Stimulated activated CD4-positive, alpha-beta T cell treated with anti-CD3 and anti-CD28 coated beads, TNF-alpha, amount 100 ng/mL, for 48 hours (primary cell): ENCODE data around the gene DLGAP1.
"Not testable (repeated sequence)": the region's sequence is repeated elsewhere in the genome, so short reads cannot be mapped to it uniquely, and the experiment has no call there.

ENCODE experiments used
- DNase-seq, 3 donors: peaks; one replicate each; pipeline ENCODE4 v3.0.0-alpha.2; 2020; ENCODE audit warnings: low read depth in 3 of 3

The DLGAP1 gene

GRCh38 chr18:4455113-4455811 lies at the start of gene DLGAP1:
TSS of gene DLGAP1 (minus strand) at chr18:4455307.
- DNase-seq, result no peak

DNA sequence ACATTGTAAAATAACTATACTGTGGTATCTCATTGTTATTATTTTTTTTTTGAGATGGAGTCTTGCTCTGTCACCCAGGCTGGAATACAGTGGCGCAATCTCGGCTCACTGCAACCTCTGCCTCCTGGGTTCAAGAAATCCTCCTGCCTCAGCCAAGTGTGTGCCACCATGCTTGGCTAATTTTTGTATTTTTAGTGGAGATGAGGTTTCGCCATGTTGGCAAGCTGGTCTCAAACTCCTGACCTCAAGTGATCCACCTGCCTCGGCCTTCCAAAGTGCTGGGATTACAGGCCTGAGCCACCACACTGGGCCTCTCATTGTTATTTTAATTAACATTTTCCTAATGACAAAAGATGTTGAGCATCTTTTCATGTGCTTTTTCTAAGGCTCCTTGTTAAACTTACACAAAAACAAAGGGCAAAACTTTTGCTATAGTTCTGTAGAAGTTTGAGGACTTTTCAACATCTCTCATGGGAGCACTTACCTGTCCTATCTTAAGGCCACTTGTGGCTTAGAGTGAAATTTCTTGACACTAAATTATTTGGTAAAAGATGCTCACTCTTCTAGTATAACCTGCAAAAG lies 39.7 kb upstream of the DLGAP1 start:
- not testable (repeated sequence) for DNase-seq

- no peak for DNase-seq
These were observed 13.4 kb upstream of the DLGAP1 start for GRCh38 chr18:4468511-4468910.

DNA sequence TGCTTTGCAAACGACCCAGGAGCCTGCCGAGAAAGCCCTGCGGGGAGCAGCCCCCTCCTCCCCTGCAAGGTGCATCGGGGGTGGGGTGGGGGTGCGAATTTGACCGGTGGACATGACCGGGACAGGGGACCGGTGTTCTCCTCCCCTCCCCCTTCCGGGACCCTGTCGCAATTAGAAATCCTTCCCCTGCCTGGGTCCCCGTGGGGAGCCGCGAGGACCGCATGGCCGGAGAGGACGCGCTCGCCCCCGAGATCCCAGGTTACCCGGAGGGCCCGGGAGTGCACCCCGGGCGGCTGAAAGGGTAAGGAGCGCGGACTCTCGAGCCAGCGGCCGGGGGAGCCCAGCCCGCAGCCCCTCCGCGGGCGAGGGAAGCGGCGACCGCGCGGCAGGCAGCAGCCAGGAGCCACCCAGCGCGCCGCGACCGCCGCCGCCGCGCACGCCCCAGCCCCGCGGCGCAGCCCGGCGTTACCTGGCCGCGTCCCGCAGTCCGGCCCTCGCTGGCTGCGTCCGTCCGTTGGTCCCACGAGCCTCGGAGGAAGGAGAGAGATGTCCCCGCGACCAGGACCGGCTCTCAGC lies 482 bp downstream of the DLGAP1 start:
- DNase-seq, result no peak

GRCh38 chr18:4453874-4454536 lies 1.1 kb downstream of the DLGAP1 start:
- no peak for DNase-seq

- no peak for DNase-seq
These were observed 1.6 kb downstream of the DLGAP1 start for GRCh38 chr18:4453567-4453873.

DNA sequence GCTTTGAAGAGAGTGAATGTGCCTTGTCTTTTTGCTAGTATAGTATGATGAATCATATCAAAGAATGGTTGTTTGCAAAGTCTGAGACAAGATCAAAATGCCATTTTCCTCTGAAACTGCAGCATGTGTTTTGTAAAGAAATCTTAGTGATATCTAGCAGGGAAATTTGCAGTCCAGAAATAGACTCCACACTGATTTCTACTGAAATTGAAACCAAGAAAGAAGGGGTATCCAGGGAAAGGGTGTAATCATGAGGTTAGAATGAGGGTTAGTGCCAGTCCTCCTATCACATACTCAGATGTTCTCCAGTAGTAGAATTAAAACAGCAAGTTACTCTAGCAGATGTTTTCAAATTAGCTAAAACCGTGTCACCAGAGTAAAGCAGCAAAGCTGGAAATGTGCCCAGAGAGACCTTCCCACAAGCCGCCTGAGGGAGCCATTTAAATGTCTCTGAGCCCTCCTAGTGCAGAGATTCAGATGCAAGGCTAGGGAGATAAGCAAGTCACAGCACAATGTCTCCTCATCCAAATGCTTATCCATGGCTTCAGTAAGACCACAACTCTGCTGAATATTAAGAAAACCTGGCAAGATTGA lies 4.9 kb downstream of the DLGAP1 start:
- DNase-seq, result no peak

GRCh38 chr18:4445902-4446301 lies 9.2 kb downstream of the DLGAP1 start:
- no peak for DNase-seq

DNA sequence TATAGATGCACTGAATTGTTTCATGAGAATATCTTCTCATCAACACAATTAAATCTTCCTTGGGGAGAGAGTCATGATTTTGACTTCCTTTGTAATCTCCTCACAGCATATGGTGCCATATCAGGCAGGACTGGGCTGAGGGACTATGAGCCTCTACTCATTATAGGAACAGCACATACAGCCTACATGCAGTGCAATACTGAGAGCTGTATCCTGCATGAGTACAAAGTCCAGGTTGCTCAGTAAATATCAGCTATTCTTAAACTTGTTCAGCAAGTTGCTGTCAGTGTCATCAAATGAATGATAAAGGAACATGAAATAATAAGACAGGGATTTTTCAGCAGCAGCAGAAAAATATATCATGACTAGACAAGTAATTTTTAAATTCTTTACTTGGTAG lies 10.8 kb downstream of the DLGAP1 start:
- no peak for DNase-seq

- DNase-seq, result no peak
These were observed 14.0 kb downstream of the DLGAP1 start for GRCh38 chr18:4441098-4441497.

DNA sequence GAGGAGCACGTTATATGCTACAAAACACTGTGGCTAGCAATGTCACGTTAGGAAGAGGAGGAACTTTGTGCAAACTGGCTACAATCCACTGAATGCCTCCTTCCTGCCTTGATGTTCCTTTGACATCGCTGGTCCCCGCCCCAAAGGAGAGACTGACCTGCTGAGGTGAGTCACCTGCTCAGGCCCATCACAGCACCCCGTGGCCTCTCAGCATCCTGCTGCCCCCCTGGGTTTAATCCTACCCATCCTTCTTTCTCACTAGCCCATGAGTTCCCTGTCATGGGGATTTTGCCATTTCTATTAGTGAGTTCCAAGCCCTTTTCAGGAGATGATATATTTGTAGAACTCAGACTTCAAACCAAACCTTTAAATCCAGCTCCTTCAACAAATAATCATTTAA lies 16.2 kb downstream of the DLGAP1 start:
- DNase-seq, result no peak

- DNase-seq, result no peak
These were observed 21.4 kb downstream of the DLGAP1 start for GRCh38 chr18:4433717-4434116.

- DNase-seq, result no peak
These were observed 24.3 kb downstream of the DLGAP1 start for GRCh38 chr18:4430836-4431235.

DNA sequence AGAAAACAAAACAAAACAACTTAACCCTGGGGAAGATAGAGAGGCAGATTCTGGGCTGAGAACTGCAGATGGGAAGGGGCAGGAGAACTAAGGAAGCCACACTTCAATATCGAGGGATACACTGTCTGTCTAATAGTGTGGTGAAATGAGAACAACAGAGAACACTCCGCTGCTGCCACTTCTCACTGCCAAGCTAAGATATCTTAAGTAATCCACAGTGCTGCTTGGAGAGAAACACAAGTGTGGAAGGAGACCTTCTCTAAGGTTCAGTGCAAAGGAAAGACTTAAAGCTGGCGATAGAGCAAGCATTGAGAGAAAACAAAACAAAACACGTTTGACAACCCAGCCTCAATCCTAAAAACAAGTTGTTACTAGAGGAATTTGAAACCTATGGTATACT lies 37.4 kb downstream of the DLGAP1 start:
- no peak for DNase-seq

DNA sequence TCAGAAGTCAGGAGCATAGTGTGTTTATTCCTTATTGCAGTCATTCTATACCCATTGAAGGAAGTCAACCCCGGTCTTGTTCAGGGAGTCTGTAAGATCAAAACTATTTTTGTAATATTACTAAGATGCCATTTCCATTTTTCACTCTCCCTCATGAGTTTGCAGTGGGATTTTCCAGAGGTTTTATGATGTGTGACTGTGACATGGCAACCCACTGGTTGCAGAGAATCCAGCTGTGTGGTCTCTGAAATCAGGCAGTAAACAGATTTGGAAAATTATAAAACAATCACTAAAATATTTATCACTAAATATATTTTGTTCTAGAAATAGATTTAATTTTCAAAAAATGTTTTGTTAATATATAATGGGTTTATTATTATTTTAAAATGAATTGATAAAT lies 38.1 kb downstream of the DLGAP1 start:
- no peak for DNase-seq

DNA sequence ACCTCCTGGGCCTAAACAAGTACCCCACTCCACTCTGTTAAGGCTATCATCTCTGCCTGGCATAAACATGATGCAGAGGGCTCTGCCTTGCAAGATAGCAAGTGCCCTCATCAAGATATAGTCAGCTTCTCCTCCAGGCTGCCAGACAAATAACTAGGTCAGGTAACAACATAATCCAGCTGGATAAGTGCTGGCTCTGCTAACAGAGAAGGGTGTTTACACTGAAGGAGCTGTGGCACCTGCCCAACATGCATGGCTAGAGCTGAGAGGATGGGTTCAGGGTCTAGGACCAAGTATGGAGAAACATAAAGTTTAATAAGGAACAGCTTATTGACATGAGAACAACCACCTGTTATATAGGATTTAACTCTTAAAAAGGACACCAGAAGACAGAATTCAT lies 42.8 kb downstream of the DLGAP1 start:
- DNase-seq, result no peak

GRCh38 chr18:4406856-4407255 lies 48.3 kb downstream of the DLGAP1 start:
- DNase-seq, result no peak

DNA sequence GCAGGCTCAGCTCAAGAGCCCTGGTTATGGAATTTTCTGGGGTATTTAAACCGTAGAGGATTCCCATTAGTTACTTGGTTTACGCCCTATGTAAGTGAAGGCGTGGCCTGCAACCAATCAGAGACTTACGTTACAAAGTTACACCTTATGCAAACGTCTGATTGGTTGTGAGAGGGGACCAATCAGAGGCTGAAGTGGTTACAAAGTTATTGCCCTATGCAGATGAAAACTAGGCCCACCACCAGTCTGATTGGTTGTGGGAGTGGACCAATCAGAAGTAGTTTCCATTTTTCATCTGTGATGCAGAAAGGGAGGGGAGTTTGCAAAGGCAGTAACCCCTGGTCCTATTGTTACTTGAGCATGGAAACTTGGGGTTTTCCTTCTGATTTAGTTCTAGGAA lies 49.1 kb downstream of the DLGAP1 start:
- no peak for DNase-seq

- DNase-seq, result no peak
These were observed 51.3 kb downstream of the DLGAP1 start for GRCh38 chr18:4403836-4404235.

- no peak for DNase-seq
These were observed 54.2 kb downstream of the DLGAP1 start for GRCh38 chr18:4400911-4401310.

DNA sequence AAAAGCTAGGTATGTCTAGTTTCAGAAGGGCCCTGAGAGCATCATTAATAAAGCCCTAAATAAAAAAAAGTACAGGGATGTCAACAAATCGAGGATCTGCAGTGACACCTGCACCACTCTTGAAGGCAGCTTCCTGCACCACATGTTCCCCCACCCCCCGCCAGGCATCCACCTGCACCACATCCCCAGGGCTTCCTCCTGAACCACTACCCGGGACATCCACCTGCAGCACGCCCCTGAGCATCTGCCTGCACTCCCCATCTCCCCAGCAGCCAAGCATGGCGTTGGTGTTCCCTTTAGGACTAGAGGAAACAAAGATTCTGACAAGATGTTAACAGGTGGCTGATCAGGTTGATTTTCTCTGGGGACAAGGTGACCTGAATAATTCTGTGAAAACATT lies 55.2 kb downstream of the DLGAP1 start:
- no peak for DNase-seq

- no peak for DNase-seq
These were observed 60.4 kb downstream of the DLGAP1 start for GRCh38 chr18:4394700-4395099.

GRCh38 chr18:4391859-4392258 lies 63.2 kb downstream of the DLGAP1 start:
- DNase-seq, result no peak
